Upper lobe of left lung (tissue), 6 donors: ENCODE data around the gene DEK. TPM values are rescaled to one million over a fixed set of nuclear protein-coding genes. Genes with fewer than 3 reads are reported as not detected.
A peak's percentile ranks its signal among the peaks of the same experiment; 100 is the strongest.

ENCODE experiments used
- ATAC-seq, 2 donors: fragments of 200-7000 bp; cut with Tn5 transposase; one replicate each; pipeline ENCODE4 v1.9.1; 2022; ENCODE audit warnings: mild to moderate bottlenecking in 2 of 2, moderate library complexity in 2 of 2; ENCODE audit not compliant: low FRiP score in 2 of 2
- DNase-seq, 2 donors: peaks; one replicate each; pipeline ENCODE4 v3.0.0-alpha.2; 2019 to 2020
- H3K27ac ChIP-seq, 4 donors: fragments of 200-600 bp; sonication (generic); one replicate each; pipeline ENCODE4 v1.5.1; 2016 to 2019
- H3K27me3 ChIP-seq, 4 donors: fragments of 200-600 bp; sonication (generic); one replicate each; pipeline ENCODE4 v1.5.1; 2017 to 2019
- H3K36me3 ChIP-seq, 4 donors: fragments of 200-600 bp; sonication (generic); one replicate each; pipeline ENCODE4 v1.5.1; 2016 to 2019
- H3K4me1 ChIP-seq, 4 donors: fragments of 200-600 bp; sonication (generic); one replicate each; pipeline ENCODE4 v1.5.1; 2018 to 2019
- H3K4me3 ChIP-seq, 4 donors: fragments of 200-600 bp; sonication (generic); one replicate each; pipeline ENCODE4 v1.5.1; 2017 to 2019; ENCODE audit warnings: mild to moderate bottlenecking in 2 of 4, moderate library complexity in 1 of 4
- H3K9me3 ChIP-seq, 4 donors: fragments of 200-600 bp; sonication (generic); one replicate each; pipeline ENCODE4 v1.5.1; 2018 to 2019
- CTCF ChIP-seq, 6 experiments: fragments of 450-650 bp in 4 of 6; fragments of 200-600 bp in 2 of 6; sonication (generic) in 2 of 6; IDR thresholded peaks; one replicate each; pipeline ENCODE4 v1.5.1; 2016 to 2019; ENCODE audit warnings: antibody characterized with exemption in 6 of 6
- EP300 ChIP-seq, 4 donors: sonication (generic); formaldehyde crosslinking; IDR thresholded peaks; one replicate each; pipeline ENCODE4 v1.5.1; 2017; ENCODE audit warnings: antibody characterized with exemption in 4 of 4, control low read depth in 2 of 4
- POLR2A ChIP-seq, 4 donors: fragments of 450-650 bp; IDR thresholded peaks; one replicate each; pipeline ENCODE4 v1.5.1; 2016 to 2017; ENCODE audit warnings: antibody characterized with exemption in 4 of 4, mild to moderate bottlenecking in 2 of 4
- POLR2AphosphoS5 ChIP-seq, 2 donors: sonication (generic); formaldehyde crosslinking; IDR thresholded peaks; one replicate each; pipeline ENCODE4 v1.5.1; 2017; ENCODE audit warnings: antibody characterized with exemption in 2 of 2
- WGBS, 2 donors: methylation state at CpG; one replicate each; pipeline ENCODE4 v1.1.5; 2017 to 2018; 5-methylcytosine and 5-hydroxymethylcytosine counted together
- total RNA-seq, 6 donors: library from RNA; depleted of rRNA in 4 of 6; stranded (reverse); fragments of >200 nt in 4 of 6; gene quantifications; one replicate each; pipeline versions ENCODE4 v1.1.0 to v1.2.1, GENCODE V29; 2016 to 2021
- donor health status: DM: no; HTN: no; CAD: no; lungs with moderate emphysema.
- donor health status: DM: no; HTN: yes; CAD: no; lungs with severe emphysema.

The DEK gene
- total RNA-seq, 6 donors from 2014 or later: 61.5 to 170 (median 92.4) TPM

- ATAC-seq (no peak), DNase-seq (no peak)
- H3K4me3 ChIP-seq: no peak overlapping the region
- 69% methylated on average over 4 of the region's 4 CpGs for WGBS, 2 donors
- no peak for TF ChIP-seq EP300 (IDR thresholded peaks at IDR 0.05)
- no peak for TF ChIP-seq POLR2AphosphoS5 (IDR thresholded peaks at IDR 0.05)
- TF ChIP-seq CTCF (IDR thresholded peaks at IDR 0.05): no peak
- no peak for TF ChIP-seq POLR2A (IDR thresholded peaks at IDR 0.05)
- no peak overlapping the region for H3K27ac ChIP-seq
- no peaks in the 10 kb centered on the region for H3K27me3 ChIP-seq
- peaks cover 0 to 3% (median 0%) of the 10 kb centered on the region in 4 donors for H3K9me3 ChIP-seq
- H3K36me3 ChIP-seq: no peaks in the 10 kb centered on the region
- peaks cover 1 to 8% (median 5%) of the 10 kb centered on the region in 4 donors for H3K4me1 ChIP-seq
These were observed 3.7 kb upstream of the DEK start for GRCh38 chr6:18268066-18268465.

- Histone ChIP-seq H3K36me3 (peaks cover 0 to 3% (median 0%) of the 10 kb centered on the region in 4 donors), H3K4me1 (peaks cover 12 to 23% (median 18%) of the 10 kb centered on the region in 4 donors), H3K9me3 (peaks cover 0 to 3% (median 0%) of the 10 kb centered on the region in 4 donors), H3K27me3 (no peaks in the 10 kb centered on the region), H3K4me3 (no peak overlapping the region), H3K27ac (no peak overlapping the region)
- ATAC-seq (no peak), DNase-seq (peak in 1 of 2 donors; percentile 56)
- TF ChIP-seq POLR2A (IDR thresholded peaks at IDR 0.05) (no peak), POLR2AphosphoS5 (IDR thresholded peaks at IDR 0.05) (no peak), CTCF (IDR thresholded peaks at IDR 0.05) (no peak), EP300 (IDR thresholded peaks at IDR 0.05) (no peak)
- 86 to 100% methylated on average over 9 to 11 of the region's 11 CpGs for WGBS, 2 donors
These were observed 2.2 kb upstream of the DEK start for GRCh38 chr6:18266523-18266912.

GRCh38 chr6:18265787-18266522, 1.6 kb upstream of the DEK start:
- ATAC-seq (no peak), DNase-seq (peak in 1 of 2 donors; percentile 63)
- H3K4me1 ChIP-seq: peaks cover 17 to 29% (median 23%) of the 10 kb centered on the region in 4 donors
- H3K4me3 ChIP-seq: no peak overlapping the region
- H3K27ac ChIP-seq: no peak overlapping the region
- H3K9me3 ChIP-seq: peaks cover 0 to 3% (median 0%) of the 10 kb centered on the region in 4 donors
- 100% methylated on average over 10 to 14 of the region's 14 CpGs for WGBS, 2 donors
- H3K27me3 ChIP-seq: no peaks in the 10 kb centered on the region
- no peak for TF ChIP-seq CTCF (IDR thresholded peaks at IDR 0.05)
- TF ChIP-seq EP300 (IDR thresholded peaks at IDR 0.05): no peak
- no peak for TF ChIP-seq POLR2A (IDR thresholded peaks at IDR 0.05)
- TF ChIP-seq POLR2AphosphoS5 (IDR thresholded peaks at IDR 0.05): no peak
- H3K36me3 ChIP-seq: peaks cover 0 to 3% (median 0%) of the 10 kb centered on the region in 4 donors

GRCh38 chr6:18264923-18265377, 620 bp upstream of the DEK start:
- 5 to 7% methylated on average over 11 of the region's 11 CpGs for WGBS, 2 donors
- H3K27me3 ChIP-seq: no peaks in the 10 kb centered on the region
- H3K27ac ChIP-seq: peak overlapping the region; percentile 97 to 99 (median 99)
- ATAC-seq (no peak), DNase-seq (no peak)
- no peak for TF ChIP-seq EP300 (IDR thresholded peaks at IDR 0.05)
- TF ChIP-seq CTCF (IDR thresholded peaks at IDR 0.05): no peak
- no peak for TF ChIP-seq POLR2AphosphoS5 (IDR thresholded peaks at IDR 0.05)
- TF ChIP-seq POLR2A (IDR thresholded peaks at IDR 0.05): no peak
- H3K36me3 ChIP-seq: peaks cover 0 to 3% (median 0%) of the 10 kb centered on the region in 4 donors
- peak overlapping the region; percentile 82 to 94 (median 92) for H3K4me3 ChIP-seq
- peaks cover 25 to 35% (median 32%) of the 10 kb centered on the region in 4 donors for H3K4me1 ChIP-seq
- peaks cover 0 to 3% (median 0%) of the 10 kb centered on the region in 4 donors for H3K9me3 ChIP-seq
